HCT116 (cell line): ENCODE results near the gene INSYN1. TPM values are rescaled to one million over a fixed set of nuclear protein-coding genes. Genes with fewer than 3 reads are reported as not detected.

Source experiments
- ATAC-seq: fragments of 200-7000 bp; cut with Tn5 transposase; 2 replicates; pipeline ENCODE4 v1.9.1; 2020; ENCODE audit warnings: mild to moderate bottlenecking, moderate library complexity
- BruUV-seq: library from RNA; stranded (reverse); fragments of 400-500 nt; replicated peaks from 2 replicates; lab custom pipeline; 2021; lab: Mats Ljungman, UMichigan
- CTCF ChIA-PET: fragments of 300-600 bp; sonication (Branson Sonifier 250); formaldehyde crosslinking; loops from one replicate; lab custom pipeline; 2021; ENCODE audit warnings: antibody characterized with exemption; lab: Charles Lee
- POLR2A ChIA-PET: fragments of 300-600, 350-600 bp; sonication (Branson Sonifier 250); formaldehyde crosslinking; loops from one replicate; lab custom pipeline; 2021; ENCODE audit warnings: antibody characterized with exemption; lab: Charles Lee
- RAD21 ChIA-PET, 2 experiments: fragments of 300-600 bp; sonication (Branson Sonifier 250); formaldehyde crosslinking; loops; one replicate each; lab custom pipeline; 2023; ENCODE audit warnings: low total read pairs in 2 of 2; ENCODE audit not compliant: uncharacterized antibody in 2 of 2, unreplicated experiment in 2 of 2, low non-redundant PET in 1 of 2; lab: Charles Lee
- DNase-seq: peaks from one replicate; pipeline ENCODE4 v3.0.0-alpha.2; 2010; ENCODE audit warnings: low read depth, low spot score
- H2AFZ ChIP-seq: fragments of 200-600 bp; shearing (Covaris generic), sonication (generic); 2 replicates; pipeline ENCODE4 v1.6.1; 2017; ENCODE audit warnings: low read depth, mixed run types, mixed read lengths, antibody characterized with exemption, low read length; ENCODE audit not compliant: poor library complexity, severe bottlenecking
- H3K27ac ChIP-seq: 2 replicates; pipeline ENCODE4 v1.5.1; 2012; ENCODE audit warnings: low read depth, low read length
- H3K27me3 ChIP-seq: fragments of 200-600 bp; sonication (generic); 2 replicates; pipeline ENCODE4 v1.6.1; 2016; ENCODE audit warnings: mixed run types, low read length, mixed read lengths; ENCODE audit not compliant: insufficient read depth
- H3K36me3 ChIP-seq, 2 experiments: fragments of 200-500 bp in 1 of 2; fragments of 200-600 bp in 1 of 2; sonication (Bioruptor generic) in 1 of 2; sonication (generic) in 1 of 2; 2 replicates each; pipeline versions ENCODE4 v1.5.1 to v1.6.1; 2014 to 2016; ENCODE audit warnings: low read length in 2 of 2, inconsistent platforms in 1 of 2, mixed read lengths in 1 of 2, mixed run types in 1 of 2; ENCODE audit not compliant: insufficient read depth in 2 of 2, control insufficient read depth in 1 of 2
- H3K4me1 ChIP-seq, 2 experiments: fragments of 200-600 bp in 1 of 2; sonication (generic) in 1 of 2; 2 replicates each; pipeline versions ENCODE4 v1.5.1 to v1.6.1; 2012 to 2017; ENCODE audit warnings: low read length in 2 of 2, inconsistent platforms in 1 of 2, mild to moderate bottlenecking in 1 of 2, mixed read lengths in 1 of 2, mixed run types in 1 of 2, moderate library complexity in 1 of 2; ENCODE audit not compliant: insufficient read depth in 2 of 2, control insufficient read depth in 1 of 2
- H3K4me2 ChIP-seq: fragments of 200-600 bp; sonication (generic); 2 replicates; pipeline ENCODE4 v1.6.1; 2017; ENCODE audit warnings: mixed run types, low read length, mixed read lengths
- H3K4me3 ChIP-seq, 2 experiments: fragments of 200-600 bp in 1 of 2; sonication (generic) in 1 of 2; replicated peaks in 1 of 2; 2 replicates each; pipeline ENCODE4 v1.5.1; 2011 to 2016; ENCODE audit warnings: low read length in 2 of 2, control low read depth in 1 of 2, low read depth in 1 of 2, mild to moderate bottlenecking in 1 of 2, mixed read lengths in 1 of 2, mixed run types in 1 of 2
- H3K79me2 ChIP-seq: fragments of 200-600 bp; sonication (generic); 2 replicates; pipeline ENCODE4 v1.6.1; 2017; ENCODE audit warnings: mild to moderate bottlenecking, mixed run types, low read length, moderate library complexity, mixed read lengths; ENCODE audit not compliant: insufficient read depth
- H3K9ac ChIP-seq: fragments of 200-600 bp; sonication (generic); 2 replicates; pipeline ENCODE4 v1.6.1; 2016; ENCODE audit warnings: low read length, mixed read lengths
- H3K9me2 ChIP-seq: fragments of 200-600 bp; sonication (generic), shearing (Covaris generic); 2 replicates; pipeline ENCODE4 v1.6.1; 2017; ENCODE audit warnings: mixed run types, mild to moderate bottlenecking, moderate library complexity; ENCODE audit not compliant: insufficient read depth
- H3K9me3 ChIP-seq, 2 experiments: fragments of 200-500 bp in 1 of 2; fragments of 200-600 bp in 1 of 2; sonication (Bioruptor generic) in 1 of 2; sonication (generic) in 1 of 2; 2 replicates each; pipeline ENCODE4 v1.6.1; 2014 to 2017; ENCODE audit warnings: low read length in 2 of 2, mixed read lengths in 2 of 2, inconsistent platforms in 1 of 2, low read depth in 1 of 2, mild to moderate bottlenecking in 1 of 2, mixed run types in 1 of 2, moderate library complexity in 1 of 2; ENCODE audit not compliant: control insufficient read depth in 1 of 2, insufficient read depth in 1 of 2
- H4K20me1 ChIP-seq: fragments of 200-600 bp; sonication (generic), shearing (Covaris generic); 2 replicates; pipeline ENCODE4 v1.6.1; 2017; ENCODE audit warnings: mixed run types, mild to moderate bottlenecking, moderate library complexity; ENCODE audit not compliant: insufficient read depth
- CBX3 ChIP-seq: IDR thresholded peaks from 2 replicates; pipeline ENCODE4 v1.6.1; 2012; ENCODE audit warnings: low read depth
- CEBPB ChIP-seq: IDR thresholded peaks from 2 replicates; pipeline ENCODE4 v1.6.1; 2012; ENCODE audit warnings: low read depth
- CTCF ChIP-seq, 3 experiments: fragments of 200-600 bp in 1 of 3; sonication (generic) in 1 of 3; IDR thresholded peaks in 2 of 3; conservative IDR thresholded peaks in 1 of 3; 2 replicates each; pipeline ENCODE4 v1.5.1; 2012 to 2017; ENCODE audit warnings: low read depth in 2 of 3, low read length in 2 of 3, antibody characterized with exemption in 1 of 3, borderline replicate concordance in 1 of 3, control low read depth in 1 of 3, mild to moderate bottlenecking in 1 of 3, mixed read lengths in 1 of 3, mixed run types in 1 of 3, moderate library complexity in 1 of 3; ENCODE audit not compliant: insufficient read depth in 1 of 3
- EGR1 ChIP-seq: IDR thresholded peaks from 2 replicates; pipeline ENCODE4 v1.6.1; 2012; ENCODE audit warnings: low read depth
- ELF1 ChIP-seq: IDR thresholded peaks from 2 replicates; pipeline ENCODE4 v1.6.1; 2012; ENCODE audit warnings: low read depth, borderline replicate concordance
- EZH2 ChIP-seq: fragments of 200-600 bp; sonication (generic); IDR thresholded peaks from 2 replicates; pipeline ENCODE4 v1.6.1; 2017; ENCODE audit warnings: antibody characterized with exemption, mixed run types
- EZH2phosphoT487 ChIP-seq: fragments of 200-600 bp; IDR thresholded peaks from 2 replicates; pipeline ENCODE4 v1.6.1; 2018; ENCODE audit warnings: antibody characterized with exemption, borderline replicate concordance
- JUND ChIP-seq: IDR thresholded peaks from 2 replicates; pipeline ENCODE4 v1.6.1; 2012
- MAX ChIP-seq: IDR thresholded peaks from 2 replicates; pipeline ENCODE4 v1.6.1; 2012
- POLR2A ChIP-seq: IDR thresholded peaks from 2 replicates; pipeline ENCODE4 v1.7.0; 2011; ENCODE audit warnings: borderline replicate concordance; ENCODE audit not compliant: insufficient read depth, insufficient read length; ENCODE audit errors: extremely low read depth
- RAD21 ChIP-seq: IDR thresholded peaks from 2 replicates; pipeline ENCODE4 v1.6.1; 2012; ENCODE audit warnings: low read depth, mild to moderate bottlenecking
- REST ChIP-seq: IDR thresholded peaks from 2 replicates; pipeline ENCODE4 v1.6.1; 2012; ENCODE audit warnings: low read depth
- SP1 ChIP-seq: IDR thresholded peaks from 2 replicates; pipeline ENCODE4 v1.6.1; 2012; ENCODE audit warnings: low read depth
- SRF ChIP-seq: IDR thresholded peaks from 2 replicates; pipeline ENCODE4 v1.6.1; 2012; ENCODE audit warnings: low read depth
- TCF7L2 ChIP-seq: IDR thresholded peaks from 2 replicates; pipeline ENCODE4 v1.7.0; 2011; ENCODE audit warnings: borderline replicate concordance, inconsistent platforms; ENCODE audit not compliant: insufficient read depth, insufficient read length; ENCODE audit errors: extremely low read depth
- YY1 ChIP-seq: IDR thresholded peaks from 2 replicates; pipeline ENCODE4 v1.6.1; 2011; ENCODE audit warnings: low read length, low read depth, moderate library complexity, mild to moderate bottlenecking; ENCODE audit not compliant: insufficient replicate concordance; ENCODE audit errors: extremely low read depth
- ZNF274 ChIP-seq: fragments of 200-500 bp; sonication (Bioruptor generic); IDR thresholded peaks from 2 replicates; pipeline ENCODE4 v1.6.1; 2014; ENCODE audit warnings: mild to moderate bottlenecking, low read depth, low read length, inconsistent platforms
- intact Hi-C: fragments of 100-400 bp; cut with micrococcal nuclease; formaldehyde crosslinking; loops from 2 replicates; pipeline ENCODE4 v1.10.0; 2022
- total RNA-seq: library from RNA; stranded (reverse); gene quantifications from one replicate; pipeline ENCODE4 v1.2.1, GENCODE V29; 2021; ENCODE audit not compliant: unreplicated experiment

The INSYN1 gene
- total RNA-seq, 1 experiment from 2014 or later = 2.0 TPM

- Histone ChIP-seq H3K4me3 (no peak overlapping the region), H3K9me2 (no peaks in the 10 kb centered on the region), H3K27ac (no peak overlapping the region), H4K20me1 (no peaks in the 10 kb centered on the region), H3K79me2 (no peaks in the 10 kb centered on the region), H3K9me3 (no peaks in the 10 kb centered on the region), H2AFZ (no peak overlapping the region), H3K27me3 (no peaks in the 10 kb centered on the region), H3K4me2 (no peak overlapping the region), H3K36me3 (no peaks in the 10 kb centered on the region), H3K4me1 (no peaks in the 10 kb centered on the region), H3K9ac (no peak overlapping the region)
- ChIA-PET RAD21 (no interaction called here), POLR2A (no interaction called here), CTCF (no interaction called here)
- intact Hi-C loops = no loop called here
- ATAC-seq (no peak), DNase-seq (no peak)
- TF ChIP-seq SP1 (no peak), ZNF274 (no peak), EGR1 (no peak), MAX (no peak), ELF1 (no peak), RAD21 (no peak), TCF7L2 (no peak), YY1 (no peak), REST (no peak), JUND (no peak), EZH2 (no peak), CBX3 (no peak), CEBPB (no peak), SRF (no peak), EZH2phosphoT487 (no peak), CTCF (IDR thresholded peaks at IDR 0.05 in 2 of 3, conservative IDR thresholded peaks at IDR 0.05 in 1 of 3; ENCODE audit: borderline replicate concordance in 1 of 3, insufficient read depth in 1 of 3, low read depth in 2 of 3, low read length in 2 of 3) (no peak), POLR2A (no peak)
- BruUV-seq = no TSS peak
These were observed 18.4 kb upstream of the INSYN1 start for GRCh38 chr15:73771385-73772045.
